ENCODE data around the gene HSPA6. TPM values are rescaled to one million over a fixed set of nuclear protein-coding genes. Genes with fewer than 3 reads are reported as not detected.
"Not testable (repeated sequence)": the region's sequence is repeated elsewhere in the genome, so short reads cannot be mapped to it uniquely, and the experiment has no call there.

The HSPA6 gene
- total RNA-seq, 1 donor from 2014 or later: not detected

DNA sequence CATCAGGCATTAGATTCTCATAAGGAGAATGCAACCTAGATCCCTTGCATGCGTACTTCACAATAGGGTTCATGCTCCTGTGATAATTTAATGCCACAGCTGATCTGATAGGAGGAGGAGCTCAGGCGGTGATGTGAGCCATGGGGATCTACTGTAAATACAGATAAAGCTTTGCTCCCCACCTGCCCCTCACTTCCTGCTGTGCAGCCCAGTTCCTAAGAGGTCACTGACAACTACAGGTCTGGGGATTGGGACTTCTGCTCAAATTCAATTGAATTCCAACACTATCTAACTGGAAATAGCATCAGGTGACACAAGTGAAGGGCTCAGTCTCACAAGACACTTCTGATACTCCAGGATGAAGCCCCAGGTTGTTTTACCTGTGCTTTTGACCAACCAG is 32.6 kb downstream of the HSPA6 start:
- not testable (repeated sequence) for H3K9me3 Mint-ChIP-seq; H3K4me1 Mint-ChIP-seq; H3K4me3 Mint-ChIP-seq; H3K79me2 ChIP-seq (ENCODE audit: low read depth); DNase-seq (ENCODE audit: low spot score); H3K27me3 Mint-ChIP-seq (ENCODE audit: insufficient read depth, low read depth); H3K4me2 ChIP-seq; H3K9ac ChIP-seq; H3F3A ChIP-seq (ENCODE audit: low read depth); H4K20me1 ChIP-seq (ENCODE audit: low read depth); H3K4me1 ChIP-seq; H3K27ac Mint-ChIP-seq; H3K27ac ChIP-seq; H3K9me3 ChIP-seq (ENCODE audit: low read depth); H3K36me3 Mint-ChIP-seq; H3K4me3 ChIP-seq; H3K27me3 ChIP-seq; H3K36me3 ChIP-seq; H2AFZ ChIP-seq (replicated peaks)

DNA sequence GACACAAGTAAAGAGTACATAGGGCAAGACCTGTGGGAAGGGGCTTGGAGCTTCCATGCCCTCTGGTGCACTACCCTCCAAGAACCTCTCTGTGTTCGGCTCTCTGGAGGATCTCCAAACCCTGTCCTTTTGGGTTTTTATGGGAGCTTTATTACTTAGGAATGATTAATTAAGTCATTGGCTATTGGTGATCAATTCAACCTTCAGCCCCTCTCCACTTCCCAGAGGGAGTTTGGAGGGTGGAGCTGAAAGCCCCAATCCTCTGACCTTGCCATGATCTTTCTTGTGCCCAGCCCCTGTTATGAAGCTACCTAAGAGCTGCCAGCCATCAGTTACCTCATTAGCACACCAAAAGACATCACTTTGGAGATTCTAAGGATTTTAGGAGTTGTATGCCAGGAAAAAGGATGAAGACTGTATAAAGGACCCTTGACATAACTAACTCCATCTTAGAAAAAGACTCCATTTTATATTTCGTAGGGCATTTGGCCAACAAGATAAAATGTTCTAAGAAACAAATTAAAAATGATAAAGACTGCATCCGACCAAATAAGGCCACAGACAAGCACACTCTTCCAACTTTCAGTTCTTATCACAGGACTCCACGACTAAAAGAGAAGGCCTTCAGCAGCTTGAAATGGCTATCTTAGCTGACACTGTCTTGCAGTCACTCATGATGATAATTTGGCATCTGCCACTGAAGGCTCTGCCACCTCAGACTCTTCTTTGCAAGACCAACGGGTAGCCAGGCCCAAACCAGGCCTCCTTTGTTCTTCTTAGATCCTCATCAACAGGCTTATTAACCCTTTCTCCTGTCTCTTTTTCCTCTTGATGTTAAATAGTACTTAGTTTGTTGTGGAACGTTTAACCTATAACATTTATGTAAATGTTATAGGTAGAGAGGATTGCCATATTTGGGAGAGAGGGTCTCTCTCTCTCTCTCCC is 33.4 kb downstream of the HSPA6 start:
- H3F3A ChIP-seq (ENCODE audit: low read depth); DNase-seq (ENCODE audit: low spot score): not testable (repeated sequence)

DNA sequence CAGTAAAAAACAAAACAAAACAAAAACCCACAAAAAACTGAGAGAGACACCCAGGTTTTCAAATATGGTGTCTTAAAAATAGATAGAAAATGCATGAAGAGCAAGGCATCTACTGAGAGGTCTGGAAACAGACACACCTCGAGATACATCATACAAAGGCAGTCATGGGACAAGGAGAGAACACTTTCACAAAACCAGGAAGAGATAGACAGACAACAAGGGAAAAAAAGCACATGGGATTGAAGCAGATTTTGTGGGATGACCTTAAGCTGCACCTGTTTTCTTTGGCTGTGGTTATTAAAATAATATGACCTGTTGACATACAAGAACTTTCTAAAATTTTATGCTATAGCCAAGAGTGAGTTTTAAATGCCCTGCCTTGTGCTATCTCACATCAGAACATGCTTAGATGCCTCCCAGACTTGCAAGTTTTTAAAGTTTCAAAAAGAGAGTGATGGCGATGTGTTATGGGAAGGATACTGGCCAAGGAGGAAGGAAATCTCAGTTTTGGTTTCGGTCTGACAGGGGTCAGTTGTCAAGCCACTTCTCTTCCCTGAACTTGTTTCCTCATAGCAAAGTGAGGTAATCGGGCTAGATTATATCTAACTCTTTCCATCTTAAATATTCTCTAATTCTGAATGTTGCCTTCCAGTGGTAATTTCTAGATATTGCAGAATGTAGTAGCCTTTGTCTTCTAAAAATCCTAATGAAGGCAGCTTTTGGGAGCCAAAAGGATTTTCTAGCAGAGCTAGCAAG is 36.8 kb downstream of the HSPA6 start:
- H3K27me3 Mint-ChIP-seq (ENCODE audit: insufficient read depth, low read depth); H3K79me2 ChIP-seq (ENCODE audit: low read depth); H4K20me1 ChIP-seq (ENCODE audit: low read depth); H2AFZ ChIP-seq (replicated peaks); H3K4me3 Mint-ChIP-seq; H3K4me3 ChIP-seq; H3K9me3 Mint-ChIP-seq; H3K27ac ChIP-seq; H3K4me1 Mint-ChIP-seq; H3K4me1 ChIP-seq; H3K9ac ChIP-seq; H3K4me2 ChIP-seq; H3K36me3 Mint-ChIP-seq; H3F3A ChIP-seq (ENCODE audit: low read depth); H3K27me3 ChIP-seq; DNase-seq (ENCODE audit: low spot score); H3K9me3 ChIP-seq (ENCODE audit: low read depth); H3K36me3 ChIP-seq; H3K27ac Mint-ChIP-seq: not testable (repeated sequence)

More for the DNA sequence above, 33.4 kb downstream of the HSPA6 start:
- not testable (repeated sequence) for H2AFZ ChIP-seq (replicated peaks); H3K79me2 ChIP-seq (ENCODE audit: low read depth); H3K9me3 ChIP-seq (ENCODE audit: low read depth); H3K27me3 ChIP-seq; H3K27ac ChIP-seq; H3K9me3 Mint-ChIP-seq; H3K4me1 ChIP-seq; H3K4me3 ChIP-seq; H3K9ac ChIP-seq; H3K36me3 Mint-ChIP-seq; H3K4me3 Mint-ChIP-seq; H3K27ac Mint-ChIP-seq; H3K4me2 ChIP-seq; H3K27me3 Mint-ChIP-seq (ENCODE audit: insufficient read depth, low read depth); H4K20me1 ChIP-seq (ENCODE audit: low read depth); H3K4me1 Mint-ChIP-seq; H3K36me3 ChIP-seq

DNA sequence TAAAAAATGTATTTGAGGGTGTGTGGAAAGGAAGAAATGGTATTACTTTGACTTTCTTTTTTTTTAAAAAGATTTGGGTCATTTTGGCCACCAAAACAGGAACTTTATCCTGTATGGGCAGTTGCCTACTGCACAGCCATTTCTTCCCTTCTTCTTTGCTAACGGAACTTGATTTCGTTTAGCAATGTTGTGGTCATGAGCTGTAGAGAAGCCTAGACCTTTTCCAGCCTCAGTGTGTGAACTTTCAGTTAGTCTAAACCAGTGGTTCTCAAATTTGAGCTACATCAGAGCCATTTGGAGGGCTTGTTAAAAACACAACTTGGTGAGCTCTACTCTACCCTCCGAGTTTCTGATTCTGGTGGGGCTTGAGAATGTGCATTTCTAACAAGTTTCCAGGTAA is 38.1 kb downstream of the HSPA6 start:
- not testable (repeated sequence) for H3K27me3 Mint-ChIP-seq (ENCODE audit: insufficient read depth, low read depth); H3K27ac Mint-ChIP-seq; H3K27me3 ChIP-seq; H3K4me3 Mint-ChIP-seq; H3F3A ChIP-seq (ENCODE audit: low read depth); H2AFZ ChIP-seq (replicated peaks); H3K4me1 Mint-ChIP-seq; DNase-seq (ENCODE audit: low spot score); H3K4me1 ChIP-seq; H3K36me3 ChIP-seq; H3K4me2 ChIP-seq; H3K9me3 Mint-ChIP-seq; H3K9me3 ChIP-seq (ENCODE audit: low read depth); H4K20me1 ChIP-seq (ENCODE audit: low read depth); H3K4me3 ChIP-seq; H3K27ac ChIP-seq; H3K79me2 ChIP-seq (ENCODE audit: low read depth); H3K9ac ChIP-seq; H3K36me3 Mint-ChIP-seq

DNA sequence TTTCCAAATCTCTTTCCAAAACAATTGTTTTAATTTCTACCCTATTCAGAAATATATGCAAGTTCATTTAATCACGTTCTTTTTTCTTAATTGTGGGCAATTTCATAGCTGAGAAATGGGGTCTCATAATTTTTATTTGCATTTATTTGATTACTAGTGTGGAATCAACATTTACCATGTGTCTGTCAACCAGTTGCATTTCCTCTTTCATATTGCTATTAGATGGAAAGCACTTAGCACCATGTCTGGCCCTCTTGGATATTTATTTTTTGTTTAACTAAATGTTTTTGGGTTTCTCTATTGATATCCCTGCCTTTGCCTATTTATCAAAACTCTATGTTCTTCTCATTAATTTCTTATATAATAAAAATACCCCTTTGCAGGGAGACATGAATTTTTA is 39.2 kb downstream of the HSPA6 start:
- H3K36me3 ChIP-seq; H3K4me3 ChIP-seq; H3F3A ChIP-seq (ENCODE audit: low read depth); H3K9me3 ChIP-seq (ENCODE audit: low read depth); H3K9ac ChIP-seq; H3K4me1 Mint-ChIP-seq; H3K27me3 ChIP-seq; H4K20me1 ChIP-seq (ENCODE audit: low read depth); H3K27ac Mint-ChIP-seq; H3K27ac ChIP-seq; H3K9me3 Mint-ChIP-seq; H3K27me3 Mint-ChIP-seq (ENCODE audit: insufficient read depth, low read depth); DNase-seq (ENCODE audit: low spot score); H3K4me2 ChIP-seq; H3K4me1 ChIP-seq; H2AFZ ChIP-seq (replicated peaks); H3K4me3 Mint-ChIP-seq; H3K79me2 ChIP-seq (ENCODE audit: low read depth); H3K36me3 Mint-ChIP-seq: not testable (repeated sequence)

DNA sequence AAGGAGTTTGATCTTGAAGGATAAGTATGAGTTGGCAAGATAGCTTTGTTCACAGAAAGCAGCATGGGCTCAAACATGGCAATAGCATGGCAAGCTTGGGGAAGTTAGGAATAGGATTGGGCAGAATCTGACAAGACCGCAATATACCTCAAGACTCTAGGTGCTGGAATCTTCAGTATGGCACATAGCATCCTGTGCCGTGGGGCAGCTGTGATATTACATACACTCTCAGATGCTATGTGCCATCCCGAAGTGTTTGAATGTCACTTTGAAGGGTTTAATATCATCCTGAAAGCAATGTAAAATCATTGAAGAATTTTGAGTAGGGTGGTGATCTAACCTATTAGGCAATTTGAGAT is 42.2 kb downstream of the HSPA6 start:
- H3K4me3 Mint-ChIP-seq; H3K27me3 Mint-ChIP-seq (ENCODE audit: insufficient read depth, low read depth); H3K4me2 ChIP-seq; H3K36me3 Mint-ChIP-seq; H3K9me3 ChIP-seq (ENCODE audit: low read depth); DNase-seq (ENCODE audit: low spot score); H3K9ac ChIP-seq; H3K36me3 ChIP-seq; H3K4me1 Mint-ChIP-seq; H3K4me1 ChIP-seq; H3K4me3 ChIP-seq; H3K9me3 Mint-ChIP-seq; H4K20me1 ChIP-seq (ENCODE audit: low read depth); H3F3A ChIP-seq (ENCODE audit: low read depth); H3K27ac ChIP-seq; H3K27me3 ChIP-seq; H3K79me2 ChIP-seq (ENCODE audit: low read depth); H3K27ac Mint-ChIP-seq: not testable (repeated sequence)
- peak overlapping the region; percentile 86 for H2AFZ ChIP-seq (replicated peaks)

DNA sequence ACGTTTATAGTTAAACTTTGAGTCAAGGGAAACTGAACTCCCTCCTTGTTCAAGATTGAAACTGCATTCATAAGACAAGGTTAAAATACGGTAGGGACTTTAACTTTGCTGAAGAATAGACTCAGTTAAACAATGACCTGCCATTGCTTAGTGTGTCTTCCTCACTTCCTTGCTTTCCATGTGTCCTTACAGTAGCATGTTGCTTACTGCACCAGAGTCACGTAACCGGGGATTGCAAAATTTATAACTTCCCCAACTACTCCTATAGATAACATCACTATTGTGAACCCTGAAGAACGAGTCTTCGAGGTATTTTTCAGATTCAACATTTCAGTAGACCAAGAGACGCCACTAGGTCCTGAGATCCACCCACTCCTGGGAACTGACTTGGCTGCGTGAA is 47.4 kb downstream of the HSPA6 start:
- H2AFZ ChIP-seq (replicated peaks); H4K20me1 ChIP-seq (ENCODE audit: low read depth); H3K27ac ChIP-seq; H3K9ac ChIP-seq; H3K4me1 Mint-ChIP-seq; H3K27me3 ChIP-seq; H3K27ac Mint-ChIP-seq; H3K9me3 ChIP-seq (ENCODE audit: low read depth); H3K79me2 ChIP-seq (ENCODE audit: low read depth); H3K4me1 ChIP-seq; DNase-seq (ENCODE audit: low spot score); H3K27me3 Mint-ChIP-seq (ENCODE audit: insufficient read depth, low read depth); H3K4me3 ChIP-seq; H3F3A ChIP-seq (ENCODE audit: low read depth); H3K4me3 Mint-ChIP-seq; H3K36me3 Mint-ChIP-seq; H3K36me3 ChIP-seq; H3K4me2 ChIP-seq; H3K9me3 Mint-ChIP-seq: not testable (repeated sequence)
